ENCODE results near the gene GRAP. TPM values are rescaled to one million over a fixed set of nuclear protein-coding genes. Genes with fewer than 3 reads are reported as not detected.

Gene GRAP
- total RNA-seq, 1 donor from 2014 or later = not detected

DNA sequence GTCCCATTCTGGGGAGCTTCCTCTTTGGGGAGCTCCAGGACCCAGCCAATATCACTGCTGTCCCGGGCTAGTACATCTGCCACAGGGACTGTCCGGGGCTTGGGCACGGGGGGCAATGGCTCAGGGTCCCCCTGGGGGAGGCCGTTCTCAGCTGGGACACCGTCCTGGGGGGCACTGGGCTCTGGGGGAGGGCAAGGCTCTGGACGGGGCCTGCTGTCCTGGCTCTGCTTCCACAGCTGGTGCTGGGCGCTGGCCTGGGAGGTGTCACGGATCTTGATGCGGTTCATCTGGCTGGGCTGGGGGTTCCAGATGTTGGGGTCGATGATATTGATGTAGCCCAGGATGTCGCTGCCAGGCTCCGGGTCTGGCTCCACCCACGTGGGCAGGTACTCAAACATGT lies 68.7 kb downstream of the GRAP start:
- DNase-seq (ENCODE audit: low spot score, unreplicated experiment) = no peak
- Mint-ChIP-seq H3K36me3 (ENCODE audit: insufficient read depth) (peaks cover 8% of the 10 kb centered on the region), H3K27me3 (no peaks in the 10 kb centered on the region), H3K9me3 (ENCODE audit: low read depth) (no peaks in the 10 kb centered on the region), H3K4me1 (ENCODE audit: low read depth) (peaks cover 12% of the 10 kb centered on the region), H3K4me3 (ENCODE audit: low read depth) (no peak overlapping the region), H3K27ac (no peak overlapping the region)
- TF ChIP-seq, protein P1, sequence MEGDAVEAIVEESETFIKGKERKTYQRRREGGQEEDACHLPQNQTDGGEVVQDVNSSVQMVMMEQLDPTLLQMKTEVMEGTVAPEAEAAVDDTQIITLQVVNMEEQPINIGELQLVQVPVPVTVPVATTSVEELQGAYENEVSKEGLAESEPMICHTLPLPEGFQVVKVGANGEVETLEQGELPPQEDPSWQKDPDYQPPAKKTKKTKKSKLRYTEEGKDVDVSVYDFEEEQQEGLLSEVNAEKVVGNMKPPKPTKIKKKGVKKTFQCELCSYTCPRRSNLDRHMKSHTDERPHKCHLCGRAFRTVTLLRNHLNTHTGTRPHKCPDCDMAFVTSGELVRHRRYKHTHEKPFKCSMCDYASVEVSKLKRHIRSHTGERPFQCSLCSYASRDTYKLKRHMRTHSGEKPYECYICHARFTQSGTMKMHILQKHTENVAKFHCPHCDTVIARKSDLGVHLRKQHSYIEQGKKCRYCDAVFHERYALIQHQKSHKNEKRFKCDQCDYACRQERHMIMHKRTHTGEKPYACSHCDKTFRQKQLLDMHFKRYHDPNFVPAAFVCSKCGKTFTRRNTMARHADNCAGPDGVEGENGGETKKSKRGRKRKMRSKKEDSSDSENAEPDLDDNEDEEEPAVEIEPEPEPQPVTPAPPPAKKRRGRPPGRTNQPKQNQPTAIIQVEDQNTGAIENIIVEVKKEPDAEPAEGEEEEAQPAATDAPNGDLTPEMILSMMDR (IDR thresholded peaks at IDR 0.05; ENCODE audit: unreplicated experiment) = no peak

DNA sequence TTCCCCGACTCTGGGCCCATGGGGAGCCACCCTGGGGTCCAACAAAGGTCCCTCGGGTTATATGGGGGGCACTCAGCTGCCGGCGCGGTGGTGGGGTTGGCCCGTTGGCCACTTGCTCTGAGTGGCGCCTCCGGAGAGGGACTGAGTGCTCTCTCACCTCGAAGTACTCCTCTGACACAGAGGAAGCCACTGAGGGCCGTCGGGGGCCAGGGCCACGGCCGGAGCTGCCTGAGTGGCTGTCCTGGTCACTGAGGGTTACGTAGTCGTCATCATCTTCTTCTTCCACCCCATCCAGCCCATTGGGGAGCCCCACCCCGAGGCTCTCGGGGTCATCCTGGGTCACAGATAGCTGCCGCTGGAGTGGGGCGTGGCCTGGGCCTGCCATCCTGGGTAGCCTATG lies 69.1 kb downstream of the GRAP start:
- H3K4me3 Mint-ChIP-seq (ENCODE audit: low read depth) = no peak overlapping the region
- H3K27me3 Mint-ChIP-seq = no peaks in the 10 kb centered on the region
- H3K9me3 Mint-ChIP-seq (ENCODE audit: low read depth) = no peaks in the 10 kb centered on the region
- H3K36me3 Mint-ChIP-seq (ENCODE audit: insufficient read depth) = peaks cover 8% of the 10 kb centered on the region
- no peak for DNase-seq (ENCODE audit: low spot score, unreplicated experiment)
- TF ChIP-seq, protein P1 (IDR thresholded peaks at IDR 0.05; ENCODE audit: unreplicated experiment) = no peak
- peaks cover 12% of the 10 kb centered on the region for H3K4me1 Mint-ChIP-seq (ENCODE audit: low read depth)
- no peak overlapping the region for H3K27ac Mint-ChIP-seq

DNA sequence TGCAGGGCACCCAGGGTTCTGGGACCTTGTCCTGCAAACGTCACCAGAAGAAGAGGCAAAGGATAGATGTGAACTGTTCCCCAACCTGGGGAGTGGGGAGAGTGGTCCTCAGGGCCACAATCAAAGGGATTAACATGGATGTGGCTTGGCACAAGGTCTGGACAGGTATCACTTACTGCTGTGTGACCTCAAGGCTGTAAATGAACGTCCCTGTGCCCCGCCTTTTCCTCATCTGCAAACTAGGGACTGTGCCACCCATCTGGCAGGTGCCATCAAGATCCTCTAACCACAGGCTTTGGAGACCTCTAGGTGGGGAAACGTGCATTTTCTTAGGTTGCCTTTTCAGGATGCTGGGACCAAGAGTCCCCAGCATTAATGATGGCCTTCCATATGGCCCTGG lies 69.7 kb downstream of the GRAP start:
- Mint-ChIP-seq H3K27me3 (no peaks in the 10 kb centered on the region), H3K36me3 (ENCODE audit: insufficient read depth) (peaks cover 8% of the 10 kb centered on the region), H3K27ac (no peak overlapping the region), H3K9me3 (ENCODE audit: low read depth) (no peaks in the 10 kb centered on the region), H3K4me3 (ENCODE audit: low read depth) (no peak overlapping the region), H3K4me1 (ENCODE audit: low read depth) (peaks cover 10% of the 10 kb centered on the region)
- TF ChIP-seq, protein P1 (IDR thresholded peaks at IDR 0.05; ENCODE audit: unreplicated experiment) = no peak
- no peak for DNase-seq (ENCODE audit: low spot score, unreplicated experiment)

DNA sequence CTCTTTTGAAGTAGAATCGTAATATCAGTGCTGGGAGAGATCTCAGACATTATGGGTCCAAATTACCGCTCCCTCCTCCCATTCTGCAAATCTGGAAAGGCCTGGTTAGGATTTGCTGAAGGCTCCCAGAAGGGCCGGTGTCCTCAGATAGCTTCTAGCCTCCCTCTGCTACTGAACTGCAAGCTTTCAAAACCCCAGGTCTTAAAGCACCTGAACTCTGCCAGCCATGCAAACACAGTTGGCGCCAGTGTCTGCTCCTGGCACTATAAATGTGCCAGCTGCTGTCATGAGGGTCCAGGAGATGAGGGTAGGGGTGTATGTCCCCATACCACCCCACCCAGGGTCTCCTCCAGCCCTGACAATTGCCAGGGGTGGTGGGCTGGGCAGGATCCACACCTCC lies 70.6 kb downstream of the GRAP start:
- Mint-ChIP-seq H3K9me3 (ENCODE audit: low read depth) (no peaks in the 10 kb centered on the region), H3K27ac (no peak overlapping the region), H3K27me3 (no peaks in the 10 kb centered on the region), H3K4me1 (ENCODE audit: low read depth) (peaks cover 6% of the 10 kb centered on the region), H3K4me3 (ENCODE audit: low read depth) (no peak overlapping the region), H3K36me3 (ENCODE audit: insufficient read depth) (peaks cover 8% of the 10 kb centered on the region)
- no peak for DNase-seq (ENCODE audit: low spot score, unreplicated experiment)
- TF ChIP-seq, protein P1 (IDR thresholded peaks at IDR 0.05; ENCODE audit: unreplicated experiment) = no peak

DNA sequence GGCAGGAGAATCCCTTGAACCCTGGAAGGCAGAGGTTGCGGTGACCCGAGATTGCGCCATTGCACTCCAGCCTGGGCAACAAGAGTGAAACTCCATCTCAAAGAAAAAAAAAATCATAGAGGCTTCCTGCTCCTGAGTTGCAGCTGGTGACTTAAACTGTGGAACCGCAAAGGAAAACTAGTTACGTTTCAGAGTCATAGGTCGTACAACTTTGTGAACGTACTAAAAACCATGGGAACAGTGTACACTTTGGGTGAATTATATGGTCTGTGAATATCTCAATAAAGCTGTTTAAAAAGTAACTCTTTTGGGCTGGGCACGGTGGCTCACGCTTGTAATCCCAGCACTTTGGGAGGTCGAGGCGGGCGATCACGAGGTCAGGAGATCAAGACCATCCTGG lies 71.2 kb downstream of the GRAP start:
- peaks cover 8% of the 10 kb centered on the region for H3K36me3 Mint-ChIP-seq (ENCODE audit: insufficient read depth)
- no peak overlapping the region for H3K4me3 Mint-ChIP-seq (ENCODE audit: low read depth)
- DNase-seq (ENCODE audit: low spot score, unreplicated experiment) = no peak
- no peaks in the 10 kb centered on the region for H3K9me3 Mint-ChIP-seq (ENCODE audit: low read depth)
- peaks cover 1% of the 10 kb centered on the region for H3K4me1 Mint-ChIP-seq (ENCODE audit: low read depth)
- TF ChIP-seq, protein P1 (IDR thresholded peaks at IDR 0.05; ENCODE audit: unreplicated experiment) = no peak
- H3K27me3 Mint-ChIP-seq = no peaks in the 10 kb centered on the region
- no peak overlapping the region for H3K27ac Mint-ChIP-seq
